Measurements from ENCODE around the gene ORC3.
"Not testable (repeated sequence)": the region's sequence is repeated elsewhere in the genome, so short reads cannot be mapped to it uniquely, and the experiment has no call there.

The ORC3 gene

DNA sequence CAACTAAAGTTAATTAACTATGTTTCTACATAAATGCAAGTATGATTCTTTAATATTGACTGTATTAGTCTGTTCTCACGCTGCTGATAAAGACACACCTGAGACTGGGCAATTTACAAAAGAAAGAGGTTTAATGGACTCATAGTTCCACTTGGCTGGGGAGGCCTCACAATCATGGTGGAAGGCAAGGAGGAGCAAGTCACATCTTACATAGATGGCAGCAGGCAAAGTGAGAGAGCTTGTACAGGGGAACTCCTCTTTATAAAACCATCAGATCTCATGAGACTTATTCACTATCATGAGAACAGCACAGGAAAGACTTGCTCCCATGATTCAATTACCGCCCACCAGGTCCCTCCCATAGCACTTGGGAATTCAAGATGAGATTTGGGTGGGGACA, 23.1 kb downstream of the ORC3 start:
- not testable (repeated sequence) for H3K4me3 ChIP-seq (ENCODE audit: insufficient read depth in 1 of 2, low read depth in 1 of 2, low read length in 2 of 2); H3K4me2 ChIP-seq (ENCODE audit: low read length, poor library complexity, severe bottlenecking)
- 95% methylated on average over 2 of the region's 2 CpGs for WGBS

GRCh38 chr6:87617405-87617804, 27.5 kb downstream of the ORC3 start:
- H4K8ac ChIP-seq (ENCODE audit: low read length), result no peak overlapping the region

More for the DNA sequence above, 23.1 kb downstream of the ORC3 start:
- not testable (repeated sequence) for H2AK5ac ChIP-seq (ENCODE audit: low read length, severe bottlenecking); H3K18ac ChIP-seq (ENCODE audit: low read depth in 1 of 2, low read length in 2 of 2); H2AFZ ChIP-seq (ENCODE audit: low read depth, low read length); H3K14ac ChIP-seq (ENCODE audit: low read length in 2 of 2); H4K8ac ChIP-seq (ENCODE audit: low read length); H2BK120ac ChIP-seq (ENCODE audit: low read depth, low read length); H3K9me3 ChIP-seq (ENCODE audit: control insufficient read depth, low read length); H4K91ac ChIP-seq (ENCODE audit: low read length); H3K27ac ChIP-seq (ENCODE audit: low read length, poor library complexity, severe bottlenecking); H3K9ac ChIP-seq (ENCODE audit: low read length); H2BK15ac ChIP-seq (ENCODE audit: low read depth, poor library complexity, severe bottlenecking); H2BK5ac ChIP-seq (ENCODE audit: low read depth, low read length, poor library complexity, severe bottlenecking); DNase-seq; H3K4ac ChIP-seq (ENCODE audit: low read depth in 1 of 2, low read length in 2 of 2); H3K23ac ChIP-seq (ENCODE audit: low read length in 2 of 2); H2BK12ac ChIP-seq (ENCODE audit: low read length in 2 of 2); H3K27me3 ChIP-seq (ENCODE audit: control insufficient read depth in 1 of 2, insufficient read depth in 1 of 2, low read length in 2 of 2); H3K4me1 ChIP-seq (ENCODE audit: control insufficient read depth, insufficient read depth, low read depth, low read length); H3K79me1 ChIP-seq (replicated peaks; ENCODE audit: low read length, poor library complexity, severe bottlenecking)
- peaks cover 14 to 72% of the 10 kb centered on the region in 2 experiments for H3K36me3 ChIP-seq (ENCODE audit: control insufficient read depth in 1 of 2, insufficient read depth in 2 of 2, low read depth in 1 of 2, low read length in 2 of 2)

GRCh38 chr6:87618531-87618930, 28.6 kb downstream of the ORC3 start:
- no peak overlapping the region for H2AK5ac ChIP-seq (ENCODE audit: low read length, severe bottlenecking)
- no peaks in the 10 kb centered on the region for H3K9me3 ChIP-seq (ENCODE audit: control insufficient read depth, low read length)
- 96% methylated on average over 3 of the region's 3 CpGs for WGBS
- peaks cover 10 to 64% of the 10 kb centered on the region in 2 experiments for H3K36me3 ChIP-seq (ENCODE audit: control insufficient read depth in 1 of 2, insufficient read depth in 2 of 2, low read depth in 1 of 2, low read length in 2 of 2)
- no peak for DNase-seq
- no peak overlapping the region for H2BK12ac ChIP-seq (ENCODE audit: low read length in 2 of 2)
- no peak overlapping the region for H3K9ac ChIP-seq (ENCODE audit: low read length)
- no peaks in the 10 kb centered on the region for H3K27me3 ChIP-seq (ENCODE audit: control insufficient read depth in 1 of 2, insufficient read depth in 1 of 2, low read length in 2 of 2)
- H3K27ac ChIP-seq (ENCODE audit: low read length, poor library complexity, severe bottlenecking), result no peak overlapping the region
- H3K4me1 ChIP-seq (ENCODE audit: control insufficient read depth, insufficient read depth, low read depth, low read length), result no peaks in the 10 kb centered on the region
- H2BK120ac ChIP-seq (ENCODE audit: low read depth, low read length), result no peak overlapping the region
- no peak overlapping the region for H3K4me2 ChIP-seq (ENCODE audit: low read length, poor library complexity, severe bottlenecking)
- no peak overlapping the region for H3K4me3 ChIP-seq (ENCODE audit: insufficient read depth in 1 of 2, low read depth in 1 of 2, low read length in 2 of 2)
- H3K79me1 ChIP-seq (replicated peaks; ENCODE audit: low read length, poor library complexity, severe bottlenecking), result no peaks in the 10 kb centered on the region
- H3K23ac ChIP-seq (ENCODE audit: low read length in 2 of 2), result no peak overlapping the region
- H3K18ac ChIP-seq (ENCODE audit: low read depth in 1 of 2, low read length in 2 of 2), result no peak overlapping the region
- no peak overlapping the region for H3K4ac ChIP-seq (ENCODE audit: low read depth in 1 of 2, low read length in 2 of 2)
- H2BK5ac ChIP-seq (ENCODE audit: low read depth, low read length, poor library complexity, severe bottlenecking), result no peak overlapping the region
- H4K91ac ChIP-seq (ENCODE audit: low read length), result no peak overlapping the region
- no peak overlapping the region for H3K14ac ChIP-seq (ENCODE audit: low read length in 2 of 2)
- H4K8ac ChIP-seq (ENCODE audit: low read length), result no peak overlapping the region
- H2AFZ ChIP-seq (ENCODE audit: low read depth, low read length), result no peak overlapping the region
- no peak overlapping the region for H2BK15ac ChIP-seq (ENCODE audit: low read depth, poor library complexity, severe bottlenecking)

More at GRCh38 chr6:87617405-87617804, 27.5 kb downstream of the ORC3 start:
- Histone ChIP-seq H3K27me3 (ENCODE audit: control insufficient read depth in 1 of 2, insufficient read depth in 1 of 2, low read length in 2 of 2) (no peaks in the 10 kb centered on the region), H2BK5ac (ENCODE audit: low read depth, low read length, poor library complexity, severe bottlenecking) (no peak overlapping the region), H3K18ac (ENCODE audit: low read depth in 1 of 2, low read length in 2 of 2) (no peak overlapping the region), H2AFZ (ENCODE audit: low read depth, low read length) (no peak overlapping the region), H2BK12ac (ENCODE audit: low read length in 2 of 2) (no peak overlapping the region), H3K36me3 (ENCODE audit: control insufficient read depth in 1 of 2, insufficient read depth in 2 of 2, low read depth in 1 of 2, low read length in 2 of 2) (peaks cover 14 to 67% of the 10 kb centered on the region in 2 experiments), H2BK120ac (ENCODE audit: low read depth, low read length) (no peak overlapping the region), H2BK15ac (ENCODE audit: low read depth, poor library complexity, severe bottlenecking) (no peak overlapping the region), H2AK5ac (ENCODE audit: low read length, severe bottlenecking) (no peak overlapping the region), H3K4me1 (ENCODE audit: control insufficient read depth, insufficient read depth, low read depth, low read length) (no peaks in the 10 kb centered on the region), H3K4me3 (ENCODE audit: insufficient read depth in 1 of 2, low read depth in 1 of 2, low read length in 2 of 2) (no peak overlapping the region), H3K4me2 (ENCODE audit: low read length, poor library complexity, severe bottlenecking) (no peak overlapping the region), H3K9me3 (ENCODE audit: control insufficient read depth, low read length) (no peaks in the 10 kb centered on the region), H3K79me1 (replicated peaks; ENCODE audit: low read length, poor library complexity, severe bottlenecking) (no peaks in the 10 kb centered on the region), H3K4ac (ENCODE audit: low read depth in 1 of 2, low read length in 2 of 2) (no peak overlapping the region), H4K91ac (ENCODE audit: low read length) (no peak overlapping the region), H3K9ac (ENCODE audit: low read length) (no peak overlapping the region), H3K23ac (ENCODE audit: low read length in 2 of 2) (no peak overlapping the region), H3K14ac (ENCODE audit: low read length in 2 of 2) (no peak overlapping the region), H3K27ac (ENCODE audit: low read length, poor library complexity, severe bottlenecking) (no peak overlapping the region)
- DNase-seq, result no peak
- WGBS, result 90% methylated on average over 2 of the region's 4 CpGs

DNA sequence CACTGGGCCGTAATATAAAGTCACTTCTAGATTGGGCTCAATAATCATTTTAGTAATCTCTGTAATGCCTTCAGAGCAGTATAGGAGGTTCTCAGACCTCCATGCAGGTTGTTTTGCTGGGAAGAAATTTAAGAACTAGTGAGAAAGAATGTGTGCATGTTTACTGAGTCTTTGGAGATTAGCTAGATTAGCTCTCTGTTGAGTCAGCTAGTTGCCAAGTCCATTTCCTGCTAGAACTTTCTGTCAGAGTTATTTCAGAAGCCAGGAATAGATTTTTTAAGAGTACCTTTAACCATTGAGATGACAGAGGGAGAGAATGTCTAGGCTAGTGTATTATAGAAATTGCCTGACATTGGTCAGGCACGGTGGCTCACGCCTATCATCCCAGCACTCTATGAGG, 33.3 kb downstream of the ORC3 start:
- Histone ChIP-seq H4K91ac (ENCODE audit: low read length) (no peak overlapping the region), H3K18ac (ENCODE audit: low read depth in 1 of 2, low read length in 2 of 2) (no peak overlapping the region), H3K36me3 (ENCODE audit: control insufficient read depth in 1 of 2, insufficient read depth in 2 of 2, low read depth in 1 of 2, low read length in 2 of 2) (peaks cover 3 to 45% of the 10 kb centered on the region in 2 experiments), H3K14ac (ENCODE audit: low read length in 2 of 2) (no peak overlapping the region), H3K23ac (ENCODE audit: low read length in 2 of 2) (no peak overlapping the region), H3K27ac (ENCODE audit: low read length, poor library complexity, severe bottlenecking) (no peak overlapping the region), H3K4me2 (ENCODE audit: low read length, poor library complexity, severe bottlenecking) (no peak overlapping the region), H3K27me3 (ENCODE audit: control insufficient read depth in 1 of 2, insufficient read depth in 1 of 2, low read length in 2 of 2) (no peaks in the 10 kb centered on the region), H2AK5ac (ENCODE audit: low read length, severe bottlenecking) (no peak overlapping the region), H3K4me3 (ENCODE audit: insufficient read depth in 1 of 2, low read depth in 1 of 2, low read length in 2 of 2) (no peak overlapping the region), H3K4me1 (ENCODE audit: control insufficient read depth, insufficient read depth, low read depth, low read length) (no peaks in the 10 kb centered on the region), H2AFZ (ENCODE audit: low read depth, low read length) (no peak overlapping the region), H3K9ac (ENCODE audit: low read length) (no peak overlapping the region), H3K79me1 (replicated peaks; ENCODE audit: low read length, poor library complexity, severe bottlenecking) (no peaks in the 10 kb centered on the region), H2BK120ac (ENCODE audit: low read depth, low read length) (no peak overlapping the region), H4K8ac (ENCODE audit: low read length) (no peak overlapping the region), H3K9me3 (ENCODE audit: control insufficient read depth, low read length) (no peaks in the 10 kb centered on the region), H2BK5ac (ENCODE audit: low read depth, low read length, poor library complexity, severe bottlenecking) (no peak overlapping the region), H3K4ac (ENCODE audit: low read depth in 1 of 2, low read length in 2 of 2) (no peak overlapping the region), H2BK15ac (ENCODE audit: low read depth, poor library complexity, severe bottlenecking) (no peak overlapping the region), H2BK12ac (ENCODE audit: low read length in 2 of 2) (no peak overlapping the region)
- DNase-seq, result peak; percentile 38
- WGBS, result 82% methylated on average over 2 of the region's 3 CpGs
